GM13976 (cell line): ENCODE results near the gene CDC20B.

Source experiments
- DNase-seq: peaks from one replicate; pipeline ENCODE4 v3.0.0; 2012; ENCODE audit warnings: low spot score
- CTCF ChIP-seq: IDR thresholded peaks from 2 replicates; pipeline ENCODE4 v1.5.1; 2012; ENCODE audit warnings: borderline replicate concordance, mild to moderate bottlenecking; ENCODE audit not compliant: insufficient read depth; ENCODE audit errors: extremely low read depth, missing control alignments, control extremely low read depth
- in situ Hi-C: fragments of 300-500 bp; cut with MboI; formaldehyde crosslinking; loops from one replicate; pipeline ENCODE4 v1.12.0; 2022; ENCODE audit warnings: low sequenced_read_pairs, mixed read lengths, inconsistent platforms; ENCODE audit not compliant: unreplicated experiment

CDC20B gene, protein sequence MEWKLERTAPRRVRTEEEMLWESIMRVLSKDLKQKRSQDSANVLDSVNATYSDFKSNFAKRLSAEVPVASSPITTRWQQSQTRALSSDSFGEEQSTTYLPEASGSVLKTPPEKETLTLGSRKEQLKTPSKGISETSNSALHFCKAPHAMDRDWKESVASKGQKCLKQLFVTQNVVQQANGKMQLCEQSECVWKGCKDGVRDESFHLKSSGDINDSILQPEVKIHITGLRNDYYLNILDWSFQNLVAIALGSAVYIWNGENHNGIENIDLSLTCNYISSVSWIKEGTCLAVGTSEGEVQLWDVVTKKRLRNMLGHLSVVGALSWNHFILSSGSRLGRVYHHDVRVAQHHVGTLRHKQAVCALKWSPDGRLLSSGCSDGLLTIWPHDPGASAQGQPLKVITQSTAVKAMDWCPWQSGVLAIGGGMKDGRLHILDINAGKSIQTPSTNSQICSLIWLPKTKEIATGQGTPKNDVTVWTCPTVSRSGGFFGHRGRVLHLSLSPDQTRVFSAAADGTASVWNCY

GRCh38 chr5:55172937-55173686 is at the start of gene CDC20B:
Gene CDC20B (minus strand): TSS chr5:55173177. CDS start chr5:55173000, 177 bp downstream.
- in situ Hi-C loops = no loop called here
- TF ChIP-seq CTCF = no peak
- DNase-seq = peak; percentile 94

- no peak for TF ChIP-seq CTCF
- peak; percentile 35 for DNase-seq
- in situ Hi-C loops = no loop called here
Observed at GRCh38 chr5:55222092-55222984, 49.4 kb upstream of the CDC20B start.

- in situ Hi-C loops = no loop called here
- peak; percentile 33 for DNase-seq
Observed at GRCh38 chr5:55220433-55221185, 47.6 kb upstream of the CDC20B start.

DNA sequence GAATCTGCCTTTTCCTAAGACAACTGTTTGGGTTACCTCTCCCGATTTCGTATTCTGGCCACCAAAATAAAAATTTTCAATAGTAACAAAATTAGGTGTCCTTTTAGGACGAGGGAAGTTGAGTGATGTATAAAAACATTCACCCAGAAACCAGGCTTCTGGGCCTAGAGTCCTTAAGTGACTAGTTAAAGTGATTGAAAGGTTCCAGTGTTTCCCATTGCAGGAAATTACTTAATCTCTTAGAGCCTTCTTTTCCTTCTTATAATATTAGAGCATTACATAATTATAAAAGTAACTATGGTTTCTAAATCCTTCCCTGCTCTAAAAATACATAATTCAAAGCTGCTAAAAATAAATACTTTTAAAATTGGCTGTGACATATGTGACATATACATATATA is 46.8 kb upstream of the CDC20B start:
- TF ChIP-seq CTCF = no peak
- no peak for DNase-seq
- in situ Hi-C loops = no loop called here

More at GRCh38 chr5:55220433-55221185, 47.6 kb upstream of the CDC20B start:
- no peak for TF ChIP-seq CTCF

DNA sequence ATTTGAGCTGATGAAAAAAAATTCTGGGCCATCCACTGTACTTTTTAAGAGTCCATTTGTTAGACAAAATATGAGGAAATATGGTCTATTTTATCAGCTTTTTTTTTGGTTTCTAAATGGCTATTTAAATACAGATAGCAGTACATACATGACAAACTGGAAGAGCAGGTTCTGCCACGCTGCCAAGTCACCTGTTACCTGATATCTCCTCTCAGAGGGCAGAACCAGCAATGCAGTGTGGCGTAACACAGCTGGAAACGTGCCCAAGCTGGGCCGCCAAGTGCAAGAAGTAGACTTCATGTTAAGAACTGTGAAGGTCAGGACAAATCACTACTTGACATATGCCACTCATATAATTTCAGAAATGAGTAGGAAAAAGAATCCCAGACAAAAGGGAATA is 46.0 kb upstream of the CDC20B start:
- TF ChIP-seq CTCF = no peak
- no peak for DNase-seq
- in situ Hi-C loops = no loop called here
